Stimulated activated naive CD4-positive, alpha-beta T cell treated with Interleukin-2 at 50 U/mL for 16 hours (primary cell): ENCODE measurements around the gene CLDN12.
"Not testable (repeated sequence)": the region's sequence is repeated elsewhere in the genome, so short reads cannot be mapped to it uniquely, and the experiment has no call there.

ENCODE experiments used
- DNase-seq: peaks from one replicate; lab custom pipeline; 2025; lab: John Stamatoyannopoulos, UW

CLDN12 gene

GRCh38 chr7:90433221-90433620 is 30.0 kb downstream of the CLDN12 start:
- DNase-seq: no peak

GRCh38 chr7:90445633-90446032 is 42.4 kb downstream of the CLDN12 start:
- DNase-seq: no peak

- DNase-seq: no peak
Measured at GRCh38 chr7:90446137-90446899, 43.1 kb downstream of the CLDN12 start.

- no peak for DNase-seq
Measured at GRCh38 chr7:90453259-90453891, 50.1 kb downstream of the CLDN12 start.

- DNase-seq: no peak
Measured at GRCh38 chr7:90453931-90454330, 50.7 kb downstream of the CLDN12 start.

GRCh38 chr7:90455163-90456030 is 52.1 kb downstream of the CLDN12 start:
- DNase-seq: no peak

- no peak for DNase-seq
Measured at GRCh38 chr7:90458104-90458503, 54.8 kb downstream of the CLDN12 start.

- DNase-seq: no peak
Measured at GRCh38 chr7:90459888-90460287, 56.6 kb downstream of the CLDN12 start.

GRCh38 chr7:90461219-90461618 is 58.0 kb downstream of the CLDN12 start:
- no peak for DNase-seq

- DNase-seq: not testable (repeated sequence)
Measured at GRCh38 chr7:90463151-90463628, 59.9 kb downstream of the CLDN12 start.
